ENCODE measurements around the gene ZNF217.
"Not testable (repeated sequence)": the region's sequence is repeated elsewhere in the genome, so short reads cannot be mapped to it uniquely, and the experiment has no call there.

The ZNF217 gene

GRCh38 chr20:53524589-53525312, 68.9 kb downstream of the ZNF217 start:
- no peak for DNase-seq

- not testable (repeated sequence) for DNase-seq
These were observed 70.0 kb downstream of the ZNF217 start for GRCh38 chr20:53523615-53524014.

GRCh38 chr20:53522696-53523095, 70.9 kb downstream of the ZNF217 start:
- no peak for DNase-seq

GRCh38 chr20:53522026-53522425, 71.6 kb downstream of the ZNF217 start:
- no peak for DNase-seq

- DNase-seq = not testable (repeated sequence)
These were observed 72.2 kb downstream of the ZNF217 start for GRCh38 chr20:53521421-53521820.

GRCh38 chr20:53517146-53517545, 76.5 kb downstream of the ZNF217 start:
- DNase-seq = no peak
